ENCODE measurements around the gene PANK4.

DNA sequence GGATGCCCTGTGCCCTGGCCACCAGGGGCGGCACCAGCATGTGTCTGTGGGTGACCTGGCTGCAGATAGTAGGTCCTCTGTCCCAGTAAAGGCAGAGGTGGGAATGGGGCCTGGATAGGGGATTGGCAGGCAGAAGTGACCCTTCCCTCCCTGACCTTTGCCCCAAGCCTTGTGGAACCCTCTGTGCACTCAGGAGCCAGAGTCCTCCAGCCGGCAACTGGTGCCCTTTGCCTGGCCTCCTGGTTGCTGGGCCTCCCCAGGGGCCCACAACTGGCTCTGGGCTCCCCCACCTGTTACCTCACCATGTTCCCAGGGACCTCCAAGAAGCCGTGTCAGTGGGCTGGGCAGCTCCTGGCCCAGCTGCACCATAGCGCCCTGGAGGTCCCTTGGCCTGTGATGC is 40.4 kb downstream of the PANK4 start:
- TF ChIP-seq, protein P1, sequence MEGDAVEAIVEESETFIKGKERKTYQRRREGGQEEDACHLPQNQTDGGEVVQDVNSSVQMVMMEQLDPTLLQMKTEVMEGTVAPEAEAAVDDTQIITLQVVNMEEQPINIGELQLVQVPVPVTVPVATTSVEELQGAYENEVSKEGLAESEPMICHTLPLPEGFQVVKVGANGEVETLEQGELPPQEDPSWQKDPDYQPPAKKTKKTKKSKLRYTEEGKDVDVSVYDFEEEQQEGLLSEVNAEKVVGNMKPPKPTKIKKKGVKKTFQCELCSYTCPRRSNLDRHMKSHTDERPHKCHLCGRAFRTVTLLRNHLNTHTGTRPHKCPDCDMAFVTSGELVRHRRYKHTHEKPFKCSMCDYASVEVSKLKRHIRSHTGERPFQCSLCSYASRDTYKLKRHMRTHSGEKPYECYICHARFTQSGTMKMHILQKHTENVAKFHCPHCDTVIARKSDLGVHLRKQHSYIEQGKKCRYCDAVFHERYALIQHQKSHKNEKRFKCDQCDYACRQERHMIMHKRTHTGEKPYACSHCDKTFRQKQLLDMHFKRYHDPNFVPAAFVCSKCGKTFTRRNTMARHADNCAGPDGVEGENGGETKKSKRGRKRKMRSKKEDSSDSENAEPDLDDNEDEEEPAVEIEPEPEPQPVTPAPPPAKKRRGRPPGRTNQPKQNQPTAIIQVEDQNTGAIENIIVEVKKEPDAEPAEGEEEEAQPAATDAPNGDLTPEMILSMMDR (IDR thresholded peaks at IDR 0.05), result no peak
- TF ChIP-seq POLR2A (IDR thresholded peaks at IDR 0.05; ENCODE audit: low read depth) (no peak), EP300 (IDR thresholded peaks at IDR 0.05) (no peak), POLR2AphosphoS5 (IDR thresholded peaks at IDR 0.05) (no peak)

Measured in esophagus muscularis mucosa (tissue), 4 donors.